ENCODE results near the gene ANKRD13B.

DNA sequence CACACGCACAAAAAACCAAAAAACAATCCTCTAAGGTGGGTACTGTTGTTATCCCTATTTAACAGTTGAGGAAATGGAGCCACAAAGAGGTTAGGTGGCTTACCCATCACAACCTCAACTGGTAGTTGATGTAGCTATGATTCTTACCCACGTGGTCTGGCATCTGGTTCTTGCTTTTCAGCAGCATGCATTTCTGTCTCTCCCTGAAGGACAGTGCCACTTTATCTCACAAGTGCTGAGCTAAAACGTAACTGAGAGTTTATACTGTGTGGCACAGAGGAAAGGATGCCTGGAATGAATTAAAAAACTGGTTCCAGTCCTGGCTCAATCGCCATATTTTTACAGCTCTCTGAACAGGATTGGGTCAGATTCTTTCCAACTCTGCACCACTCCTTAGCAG is 31.7 kb downstream of the ANKRD13B start:
- TF ChIP-seq, protein P1, sequence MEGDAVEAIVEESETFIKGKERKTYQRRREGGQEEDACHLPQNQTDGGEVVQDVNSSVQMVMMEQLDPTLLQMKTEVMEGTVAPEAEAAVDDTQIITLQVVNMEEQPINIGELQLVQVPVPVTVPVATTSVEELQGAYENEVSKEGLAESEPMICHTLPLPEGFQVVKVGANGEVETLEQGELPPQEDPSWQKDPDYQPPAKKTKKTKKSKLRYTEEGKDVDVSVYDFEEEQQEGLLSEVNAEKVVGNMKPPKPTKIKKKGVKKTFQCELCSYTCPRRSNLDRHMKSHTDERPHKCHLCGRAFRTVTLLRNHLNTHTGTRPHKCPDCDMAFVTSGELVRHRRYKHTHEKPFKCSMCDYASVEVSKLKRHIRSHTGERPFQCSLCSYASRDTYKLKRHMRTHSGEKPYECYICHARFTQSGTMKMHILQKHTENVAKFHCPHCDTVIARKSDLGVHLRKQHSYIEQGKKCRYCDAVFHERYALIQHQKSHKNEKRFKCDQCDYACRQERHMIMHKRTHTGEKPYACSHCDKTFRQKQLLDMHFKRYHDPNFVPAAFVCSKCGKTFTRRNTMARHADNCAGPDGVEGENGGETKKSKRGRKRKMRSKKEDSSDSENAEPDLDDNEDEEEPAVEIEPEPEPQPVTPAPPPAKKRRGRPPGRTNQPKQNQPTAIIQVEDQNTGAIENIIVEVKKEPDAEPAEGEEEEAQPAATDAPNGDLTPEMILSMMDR (IDR thresholded peaks at IDR 0.05) = no peak
- TF ChIP-seq POLR2A (IDR thresholded peaks at IDR 0.05; ENCODE audit: low read length) (no peak), RAD21 (conservative IDR thresholded peaks at IDR 0.05 in 1 of 2, IDR thresholded peaks at IDR 0.05 in 1 of 2) (no peak), TFCP2L1 (CRISPR knock-in tag; IDR thresholded peaks at IDR 0.05) (no peak)
- TF ChIP-seq, protein P2, sequence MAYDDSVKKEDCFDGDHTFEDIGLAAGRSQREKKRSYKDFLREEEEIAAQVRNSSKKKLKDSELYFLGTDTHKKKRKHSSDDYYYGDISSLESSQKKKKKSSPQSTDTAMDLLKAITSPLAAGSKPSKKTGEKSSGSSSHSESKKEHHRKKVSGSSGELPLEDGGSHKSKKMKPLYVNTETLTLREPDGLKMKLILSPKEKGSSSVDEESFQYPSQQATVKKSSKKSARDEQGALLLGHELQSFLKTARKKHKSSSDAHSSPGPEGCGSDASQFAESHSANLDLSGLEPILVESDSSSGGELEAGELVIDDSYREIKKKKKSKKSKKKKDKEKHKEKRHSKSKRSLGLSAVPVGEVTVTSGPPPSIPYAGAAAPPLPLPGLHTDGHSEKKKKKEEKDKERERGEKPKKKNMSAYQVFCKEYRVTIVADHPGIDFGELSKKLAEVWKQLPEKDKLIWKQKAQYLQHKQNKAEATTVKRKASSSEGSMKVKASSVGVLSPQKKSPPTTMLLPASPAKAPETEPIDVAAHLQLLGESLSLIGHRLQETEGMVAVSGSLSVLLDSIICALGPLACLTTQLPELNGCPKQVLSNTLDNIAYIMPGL (CRISPR knock-in tag; IDR thresholded peaks at IDR 0.05; ENCODE audit: borderline replicate concordance) = no peak
